Fibroblast of skin of abdomen (primary cell): ENCODE data around the gene MGME1.
"Not testable (repeated sequence)": the region's sequence is repeated elsewhere in the genome, so short reads cannot be mapped to it uniquely, and the experiment has no call there.

Experiments used
- DNase-seq: peaks from one replicate; pipeline ENCODE4 v3.0.0-alpha.2; 2013

The MGME1 gene

DNA sequence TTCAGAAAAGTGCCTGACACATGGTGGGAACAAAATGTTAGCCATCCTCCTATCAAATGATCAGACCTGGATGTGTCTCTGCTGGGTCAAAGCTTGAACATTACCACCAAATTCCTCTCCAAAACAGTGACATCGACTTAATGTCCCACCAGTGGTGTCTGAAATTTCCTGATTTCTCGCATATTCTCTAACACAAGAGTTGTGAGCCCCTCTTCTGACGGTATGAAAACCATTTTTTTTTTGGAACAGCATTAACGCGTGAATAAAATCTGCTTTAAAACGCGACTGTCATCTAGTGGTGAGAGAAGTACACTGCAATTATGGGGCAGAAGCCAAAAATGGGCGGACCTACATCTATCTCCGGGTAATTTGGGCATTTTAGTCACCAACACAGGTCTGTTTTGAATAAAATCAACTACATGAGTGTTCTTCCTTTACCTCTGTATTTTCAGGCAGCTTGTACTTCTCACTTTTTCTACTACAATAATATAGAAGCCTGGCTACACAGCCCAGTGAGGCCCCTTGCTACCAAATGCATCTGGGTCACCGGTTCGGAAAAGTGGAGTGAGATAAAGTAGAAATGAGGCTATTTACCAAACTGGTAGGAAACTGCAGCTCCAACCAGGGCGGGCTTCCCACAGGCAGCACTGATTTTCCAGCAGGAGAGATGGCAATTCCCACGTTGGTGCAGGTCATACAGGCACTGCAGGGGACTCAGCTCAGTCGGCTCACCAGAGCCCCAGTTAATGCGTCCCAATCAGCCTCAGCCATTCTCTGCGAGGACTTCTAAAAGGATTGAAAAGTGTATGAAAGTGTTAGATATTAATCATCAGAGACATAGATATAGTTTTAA, 27.4 kb downstream of the MGME1 start:
- DNase-seq, result peak; percentile 72

DNA sequence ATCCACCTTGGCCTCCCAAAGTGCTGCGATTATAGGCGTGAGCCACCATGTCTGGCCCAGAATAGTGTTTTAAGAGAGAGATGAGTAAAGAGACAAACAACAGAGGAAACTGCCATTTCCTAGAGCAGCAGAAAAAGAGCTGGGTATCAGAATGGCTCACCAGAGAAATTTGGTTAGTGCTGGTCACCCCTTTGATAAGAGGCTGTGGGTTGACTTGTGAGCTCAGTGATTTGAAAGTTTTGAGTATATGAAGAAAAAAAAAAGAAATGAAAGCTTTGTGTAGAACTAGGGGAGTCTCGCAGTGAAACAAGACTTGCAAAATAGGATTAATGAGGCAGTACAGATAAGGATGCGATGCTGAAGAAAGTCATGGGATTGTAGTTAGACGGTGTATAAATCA, 29.6 kb downstream of the MGME1 start:
- DNase-seq, result no peak

DNA sequence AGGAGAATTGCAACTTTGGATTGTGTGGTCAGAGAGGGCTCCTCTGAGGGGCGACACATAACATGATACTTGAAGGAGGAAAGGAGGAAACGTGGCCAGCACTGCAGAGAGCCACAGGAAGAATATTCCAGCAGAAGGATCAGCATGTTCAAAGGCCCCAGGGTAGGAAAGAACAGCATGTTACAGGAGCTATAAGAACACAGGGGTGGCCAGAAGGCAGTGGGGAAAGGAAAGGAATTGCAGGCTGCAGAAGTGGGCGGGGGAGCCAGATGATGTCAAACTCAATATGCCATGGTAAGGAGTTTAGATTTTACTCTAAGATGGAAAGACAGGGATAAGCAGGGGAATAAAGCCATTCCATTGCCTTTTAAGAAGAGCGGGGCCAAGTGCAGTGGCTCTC, 30.7 kb downstream of the MGME1 start:
- no peak for DNase-seq

DNA sequence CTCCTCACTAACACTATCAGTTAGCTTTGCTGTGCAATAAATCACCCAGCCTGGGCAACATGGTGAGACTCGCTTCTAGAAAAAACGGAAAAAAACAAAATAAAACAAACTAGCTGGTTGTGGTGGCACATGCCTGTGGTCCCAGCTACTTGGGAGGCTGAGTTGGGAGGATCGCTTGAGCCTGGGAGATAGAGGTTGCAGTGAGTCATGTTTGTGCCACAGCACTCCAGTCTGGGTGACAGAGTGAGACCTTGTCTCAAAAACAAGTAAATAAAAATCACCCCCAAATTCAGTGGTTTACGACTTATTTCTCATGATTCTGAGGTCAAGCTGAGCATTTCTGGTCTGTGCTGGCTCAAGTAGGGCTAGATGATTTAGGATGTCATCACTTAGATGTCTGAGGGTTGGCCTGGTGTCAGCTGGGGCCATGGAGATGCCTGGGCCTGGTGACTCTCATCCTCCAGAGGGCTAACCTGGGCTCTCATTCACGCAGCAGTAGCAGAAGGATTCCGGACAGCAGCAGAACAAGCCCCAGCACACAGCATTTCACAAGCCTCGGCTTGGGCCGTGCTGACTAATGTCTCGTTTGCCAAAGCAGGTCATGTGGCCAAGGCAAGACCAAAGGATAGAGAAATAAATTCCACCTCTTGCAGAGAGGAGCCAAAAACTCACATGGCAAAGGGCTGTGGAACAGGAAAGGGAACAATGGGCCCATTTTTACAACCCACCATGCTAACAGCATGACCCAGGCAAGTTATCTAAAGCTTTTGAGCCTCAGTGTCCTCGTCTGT, 32.5 kb downstream of the MGME1 start:
- peak; percentile 63 for DNase-seq

DNA sequence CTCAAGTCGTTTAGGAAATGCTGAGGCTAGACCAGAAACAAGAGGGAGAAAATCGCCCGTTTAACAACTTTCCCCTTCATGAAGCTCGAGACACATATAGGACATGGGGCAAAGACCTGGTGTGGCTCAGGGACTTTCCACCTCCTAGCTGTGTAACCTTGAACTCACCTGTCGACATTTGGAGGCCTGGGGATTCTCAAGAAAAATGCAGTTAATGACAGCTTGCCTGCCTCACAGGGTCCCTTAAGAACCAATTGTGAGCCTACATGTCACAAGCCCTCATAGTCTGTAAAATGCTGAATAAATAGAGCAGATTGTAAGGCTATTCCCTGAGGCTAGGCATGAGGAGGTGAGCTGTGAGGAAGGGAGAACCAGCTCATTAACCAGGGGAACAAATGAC, 35.1 kb downstream of the MGME1 start:
- no peak for DNase-seq

DNA sequence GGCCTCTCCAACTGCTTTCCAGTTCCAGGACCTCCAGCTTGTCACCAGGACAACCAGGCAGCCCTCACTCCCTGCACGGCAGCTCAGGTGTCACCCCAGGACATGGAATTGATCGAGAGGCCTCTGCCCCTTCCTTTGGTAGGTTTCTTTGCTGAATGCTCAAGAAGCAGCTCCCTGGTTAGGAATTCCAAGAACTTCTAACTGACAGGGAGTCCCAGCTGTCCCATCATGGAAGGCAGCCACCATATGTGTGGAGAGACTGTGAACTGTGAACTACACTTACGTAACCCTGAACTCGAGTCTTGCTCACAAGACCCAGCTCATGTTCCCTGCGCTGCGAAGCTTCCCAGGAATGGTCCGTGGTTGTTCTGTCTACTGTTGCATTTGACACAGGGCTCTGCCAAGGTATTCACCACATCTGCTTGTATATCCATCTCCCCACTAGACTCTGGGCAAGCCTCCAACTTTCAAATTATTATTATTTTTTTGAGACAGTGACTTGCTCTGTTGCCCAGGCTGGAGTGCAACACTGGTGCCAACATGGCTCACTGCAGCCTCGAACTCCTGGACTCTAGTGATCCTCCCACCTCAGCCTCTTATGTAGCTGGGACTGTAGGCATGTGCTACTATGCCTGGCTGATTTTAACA, 35.7 kb downstream of the MGME1 start:
- DNase-seq, result peak; percentile 35

DNA sequence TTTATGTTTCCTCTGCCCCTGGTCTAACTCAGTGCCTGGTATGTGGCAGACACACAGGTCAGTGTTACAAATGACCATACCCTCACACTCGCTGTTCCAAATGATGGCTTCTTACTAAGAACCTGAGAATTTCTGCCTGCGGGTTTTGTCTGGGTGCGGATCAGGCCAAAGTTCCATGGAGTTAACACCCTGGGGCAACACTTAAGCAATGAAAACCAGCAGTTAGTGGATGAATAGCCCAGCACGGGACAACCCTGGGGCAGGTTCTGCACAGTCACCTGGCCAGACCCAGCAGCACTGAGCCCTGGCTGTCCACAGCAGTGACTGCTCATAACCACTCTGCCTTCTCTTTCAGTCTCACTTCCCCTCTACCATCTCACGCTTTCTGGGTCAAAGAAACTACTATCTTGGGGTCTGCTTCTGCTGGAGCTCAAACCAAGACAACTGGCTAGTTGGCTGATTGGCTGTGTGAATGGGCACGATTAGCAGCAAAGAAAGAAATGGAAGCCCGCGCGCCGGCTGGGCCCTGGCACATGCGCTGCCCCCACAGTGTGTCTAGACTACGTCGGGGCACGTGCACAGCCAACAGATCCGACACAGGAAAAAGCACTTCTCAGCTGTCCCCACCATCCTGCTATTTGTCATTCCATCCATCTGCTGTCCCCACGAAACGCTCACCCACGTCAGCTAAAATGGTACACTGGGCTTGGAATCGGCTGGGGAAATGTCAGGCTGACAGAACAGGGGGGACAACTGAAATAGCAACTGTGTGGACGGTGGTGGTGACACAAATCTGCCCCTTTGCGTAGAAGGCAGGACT, 36.6 kb downstream of the MGME1 start:
- DNase-seq, result no peak

DNA sequence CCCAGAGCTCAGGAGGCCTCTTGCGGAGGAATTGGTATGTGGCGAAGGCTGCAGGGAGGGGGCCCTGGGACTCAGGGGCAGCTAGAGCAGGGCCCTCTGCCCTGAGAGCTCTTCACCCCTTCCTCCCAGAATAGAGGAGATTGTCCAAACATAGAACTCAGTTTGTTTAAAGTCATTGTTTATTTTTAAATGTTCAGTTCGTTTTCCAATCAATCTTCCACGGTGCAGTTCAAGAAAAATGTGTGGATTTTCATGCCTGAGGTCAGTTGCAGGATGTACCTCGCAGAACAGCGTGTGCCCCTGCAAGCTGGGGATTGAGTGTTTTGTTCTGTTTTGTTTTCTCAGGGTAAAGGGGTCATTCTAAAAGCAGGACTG, 37.2 kb downstream of the MGME1 start:
- no peak for DNase-seq

DNA sequence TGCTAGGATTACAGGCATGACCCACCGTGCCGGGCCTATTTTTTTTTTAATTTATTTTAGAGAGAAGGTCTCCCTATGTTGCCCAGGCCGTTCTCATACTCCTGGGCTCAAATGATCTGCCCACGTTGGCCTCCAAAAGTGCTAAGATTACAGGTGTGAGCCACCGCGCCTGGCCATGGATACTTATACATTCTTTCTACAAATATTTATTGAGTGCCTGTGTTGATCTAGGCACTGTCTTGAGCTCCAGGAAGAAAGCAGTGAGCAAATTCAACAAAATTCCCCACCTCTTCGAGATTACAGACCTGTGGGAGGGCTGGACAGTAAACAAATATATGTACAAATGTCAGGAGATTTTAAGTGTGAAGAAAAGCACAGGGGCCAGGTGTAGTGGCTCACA, 37.9 kb downstream of the MGME1 start:
- no peak for DNase-seq

DNA sequence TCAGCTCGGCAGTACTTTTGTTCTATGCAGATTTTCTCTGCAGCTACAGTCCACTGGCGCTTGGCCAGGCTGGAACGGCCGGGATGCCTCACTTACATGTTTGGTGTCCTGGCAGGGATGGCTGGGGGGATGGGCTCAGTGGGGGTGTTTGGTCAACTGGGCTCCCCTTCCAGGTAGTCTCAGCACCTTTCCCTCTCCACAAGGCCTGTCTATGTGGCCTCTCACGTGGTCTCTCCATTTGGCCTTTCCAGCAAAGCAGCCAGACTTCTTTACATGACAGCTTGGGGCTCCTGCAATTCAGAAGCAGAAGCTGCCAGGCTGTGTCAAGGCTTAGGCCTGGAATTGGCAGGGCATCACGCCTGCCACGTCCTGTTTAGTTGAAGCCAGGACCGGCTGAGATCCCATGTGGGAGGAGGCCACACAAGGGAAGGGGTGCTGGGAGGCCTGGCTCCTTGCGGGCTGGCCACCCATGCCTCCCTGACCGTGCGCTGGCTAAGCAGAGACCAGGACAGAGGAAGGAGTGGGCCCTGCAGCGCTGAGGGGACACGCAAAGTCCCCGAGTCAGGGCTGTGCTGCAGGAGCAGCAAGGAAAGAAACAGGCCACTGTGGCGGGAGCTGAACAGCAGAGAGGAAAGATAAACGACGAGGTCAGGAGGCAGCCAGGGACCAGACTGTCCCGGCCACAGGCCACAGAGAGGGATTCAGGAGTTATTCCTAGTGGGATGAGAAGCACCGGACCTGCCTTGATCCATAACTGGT, 38.9 kb downstream of the MGME1 start:
- no peak for DNase-seq

DNA sequence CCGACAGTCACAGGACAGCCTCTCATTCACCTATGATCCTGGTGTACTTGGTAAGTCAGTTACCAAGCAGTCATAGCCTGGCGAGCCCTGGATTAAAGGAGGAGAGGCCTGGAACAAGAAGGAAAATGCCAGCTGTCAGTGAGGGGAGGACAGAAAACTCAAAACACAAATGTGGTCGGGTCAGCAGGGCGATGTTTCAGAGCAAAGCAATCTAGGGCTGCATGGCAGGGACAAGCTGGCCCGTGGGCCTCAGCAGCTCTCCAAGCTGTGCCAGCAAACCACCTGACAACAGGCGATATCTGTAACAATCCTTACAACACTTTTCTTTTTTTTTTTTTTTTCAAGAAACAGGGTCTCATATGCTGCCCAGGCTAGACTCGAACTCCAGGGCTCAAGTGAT, 40.3 kb downstream of the MGME1 start:
- DNase-seq, result no peak

DNA sequence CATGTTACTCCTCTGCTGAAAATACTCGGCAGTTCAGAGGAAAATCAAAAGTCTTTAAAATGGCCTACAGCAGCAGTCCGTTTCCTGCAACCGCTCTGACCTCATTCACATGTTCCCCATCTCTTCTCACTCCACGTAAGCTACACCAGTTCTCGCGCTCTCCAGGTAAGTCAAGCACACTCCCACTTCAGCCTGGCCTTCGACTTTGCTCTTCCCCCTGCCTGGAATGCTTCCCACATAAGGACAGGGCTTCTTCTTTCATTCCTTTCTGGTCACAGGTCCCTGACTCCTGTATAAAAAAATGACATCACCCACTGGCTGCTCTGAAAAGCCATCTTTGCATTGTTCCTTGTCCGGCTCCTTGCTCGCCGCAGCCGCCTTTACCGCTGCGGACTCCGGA, 42.7 kb downstream of the MGME1 start:
- no peak for DNase-seq

DNA sequence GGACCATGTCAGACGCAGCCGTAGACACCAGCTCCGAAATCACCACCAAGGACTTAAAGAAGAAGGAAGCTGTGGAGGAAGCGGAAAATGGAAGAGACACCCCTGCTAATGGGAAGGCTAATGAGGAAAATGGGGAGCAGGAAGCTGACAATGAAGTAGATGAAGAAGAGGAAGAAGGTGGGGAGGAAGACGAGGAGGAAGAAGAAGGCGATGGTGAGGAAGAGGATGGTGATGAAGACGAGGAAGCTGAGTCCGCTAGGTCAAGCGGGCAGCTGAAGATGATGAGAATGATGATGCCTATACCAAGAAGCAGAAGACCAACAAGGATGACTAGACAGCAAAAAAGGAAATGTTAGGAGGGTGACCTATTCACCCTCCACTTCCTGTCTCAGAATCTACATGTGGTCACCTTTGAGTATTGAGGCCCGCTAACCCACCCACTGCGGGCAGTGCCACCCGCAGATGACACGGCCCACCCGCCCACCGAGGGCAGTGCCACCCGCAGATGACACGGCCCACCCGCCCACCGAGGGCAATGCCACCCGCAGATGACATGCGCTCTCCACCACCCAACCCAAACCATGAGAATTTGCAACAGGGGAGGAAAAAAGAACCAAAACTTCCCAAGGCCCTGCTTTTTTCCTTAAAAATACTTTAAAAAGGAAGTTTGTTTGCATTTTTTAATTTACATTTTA, 43.3 kb downstream of the MGME1 start:
- DNase-seq, result no peak

DNA sequence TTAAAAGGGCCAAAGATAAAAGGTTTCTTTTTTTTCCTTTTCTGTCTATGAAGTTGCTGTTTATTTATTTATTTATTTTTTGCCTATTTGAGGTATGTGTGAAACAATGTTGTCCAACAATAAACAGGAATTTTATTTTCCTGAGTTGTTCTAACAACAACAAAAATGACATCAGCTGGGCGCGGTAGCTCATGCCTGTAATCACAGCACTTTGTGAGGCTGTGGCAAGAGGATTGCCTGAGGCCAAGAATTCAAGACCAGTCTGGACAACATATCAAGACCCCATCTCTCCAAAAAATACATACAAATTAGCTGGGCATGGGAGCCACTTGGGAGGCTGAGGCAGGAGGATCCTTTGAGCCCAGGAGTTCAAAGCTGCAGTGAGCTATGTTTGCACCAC, 44.1 kb downstream of the MGME1 start:
- DNase-seq, result no peak

DNA sequence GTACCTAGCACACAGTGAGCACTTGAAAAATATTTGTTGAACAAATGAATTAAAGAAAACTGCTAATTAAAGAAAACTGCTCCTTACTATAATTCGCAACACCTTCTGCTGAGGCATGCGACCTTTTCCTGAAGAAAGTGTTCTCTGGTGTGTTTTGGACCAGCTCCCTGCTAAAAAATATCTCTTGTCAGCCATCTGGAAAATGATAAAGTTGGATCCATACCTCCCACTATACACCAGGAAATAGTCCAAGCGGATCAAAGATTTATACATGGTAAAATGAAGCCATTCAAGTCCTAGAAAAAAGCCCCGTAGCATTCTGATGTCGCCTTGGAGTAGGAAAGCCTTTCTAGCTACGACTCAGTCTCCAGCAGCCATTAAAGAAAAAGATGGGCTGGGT, 45.6 kb downstream of the MGME1 start:
- DNase-seq, result no peak

DNA sequence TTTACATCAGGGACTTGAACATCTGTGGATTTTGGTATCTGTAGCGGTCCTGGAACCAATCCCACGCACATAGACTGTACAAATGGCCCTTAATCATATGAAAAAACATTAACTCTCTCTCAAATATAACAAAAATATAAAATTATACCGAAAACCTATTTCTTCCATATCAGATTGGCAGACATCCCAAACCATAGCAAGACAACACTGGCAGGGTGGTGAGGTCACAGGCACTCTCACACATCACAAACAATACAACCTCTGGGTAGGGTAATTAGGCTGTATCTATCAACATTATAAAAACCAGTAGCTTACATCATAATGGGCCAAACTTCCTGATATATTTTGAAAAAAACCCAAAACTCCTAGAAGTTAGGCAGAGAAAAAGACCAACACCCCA, 48.0 kb downstream of the MGME1 start:
- DNase-seq, result no peak

DNA sequence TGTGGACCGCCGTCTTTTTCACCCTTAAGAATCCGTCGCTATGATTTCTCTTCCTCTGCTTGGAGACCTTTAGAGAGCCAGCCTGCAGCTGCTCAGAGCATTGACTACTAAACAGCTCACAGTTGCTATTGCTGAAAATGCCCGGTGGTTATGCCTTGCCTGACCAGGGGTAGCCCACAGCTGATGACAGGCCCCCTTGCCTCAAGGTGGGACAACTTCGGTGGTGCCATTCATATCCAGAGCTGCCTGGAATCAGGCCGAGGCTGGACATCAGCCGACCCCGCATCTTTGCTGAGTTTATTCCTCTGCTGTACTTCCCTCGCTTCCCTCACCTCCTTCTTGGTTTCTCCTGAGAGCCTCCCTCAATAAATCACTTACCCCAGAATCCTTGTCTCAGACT, 49.3 kb downstream of the MGME1 start:
- no peak for DNase-seq

DNA sequence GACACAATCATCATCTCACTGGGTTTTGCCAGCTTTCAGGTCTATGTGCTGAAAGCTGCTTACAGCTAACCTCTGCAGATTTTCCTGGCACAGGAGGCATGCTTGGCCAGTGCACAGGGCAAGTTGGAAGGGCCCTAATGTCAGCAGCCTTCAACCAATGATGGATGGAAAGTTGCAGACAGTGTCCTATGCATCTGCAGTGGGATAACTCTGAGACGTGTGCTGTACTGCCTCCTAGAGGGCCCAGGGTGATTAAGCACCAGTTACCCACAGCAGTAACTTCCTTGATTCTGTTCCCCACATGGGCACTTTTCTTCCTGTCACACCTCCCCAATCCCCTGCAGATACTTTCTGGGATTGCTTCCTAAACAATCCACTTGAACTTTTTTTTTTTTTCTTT, 50.2 kb downstream of the MGME1 start:
- no peak for DNase-seq

DNA sequence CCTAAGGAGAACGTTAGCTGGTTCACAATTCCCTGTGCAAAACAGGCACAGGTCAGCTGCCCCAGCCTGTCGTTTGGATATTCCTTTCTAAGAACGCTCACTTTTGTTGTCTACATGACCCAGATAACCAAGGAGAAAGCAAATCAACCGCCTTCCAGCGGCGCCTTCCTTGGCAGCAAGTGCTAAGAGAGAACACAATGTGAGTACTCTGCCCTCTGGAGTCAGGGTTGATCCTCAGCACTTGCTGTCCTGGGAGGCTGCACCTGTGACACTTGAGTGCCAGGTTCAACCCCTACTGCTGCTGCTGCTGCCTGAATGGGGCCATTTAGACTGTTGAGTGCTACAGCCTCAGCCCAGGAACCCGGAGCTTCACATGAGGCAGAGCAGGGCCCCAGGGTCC, 52.1 kb downstream of the MGME1 start:
- DNase-seq, result no peak

DNA sequence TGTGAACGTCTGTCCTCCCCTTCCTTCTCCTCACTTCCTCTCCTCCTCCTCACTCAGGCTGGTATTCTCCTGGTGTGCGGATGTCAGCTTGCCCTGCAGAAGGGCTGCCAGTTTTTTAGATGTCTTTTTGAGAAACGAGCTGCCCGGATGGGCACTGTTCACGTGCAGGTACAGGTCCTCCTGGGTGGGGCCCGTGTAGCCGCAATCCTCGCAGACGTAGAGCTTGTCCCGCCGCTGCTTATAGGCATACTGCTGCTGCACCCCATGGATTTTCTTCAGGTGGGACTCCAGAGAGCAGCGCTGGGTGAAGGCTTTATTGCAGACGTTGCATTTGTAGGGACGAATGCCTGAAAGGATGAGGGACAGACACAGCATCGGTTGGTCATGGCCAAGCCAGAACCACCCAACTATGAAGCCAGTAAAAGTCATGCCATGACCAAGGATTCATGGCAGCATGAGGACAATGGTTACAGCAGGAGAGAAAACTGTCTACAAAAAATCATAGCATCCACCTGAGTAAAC, 55.8 kb downstream of the MGME1 start:
- no peak for DNase-seq

DNA sequence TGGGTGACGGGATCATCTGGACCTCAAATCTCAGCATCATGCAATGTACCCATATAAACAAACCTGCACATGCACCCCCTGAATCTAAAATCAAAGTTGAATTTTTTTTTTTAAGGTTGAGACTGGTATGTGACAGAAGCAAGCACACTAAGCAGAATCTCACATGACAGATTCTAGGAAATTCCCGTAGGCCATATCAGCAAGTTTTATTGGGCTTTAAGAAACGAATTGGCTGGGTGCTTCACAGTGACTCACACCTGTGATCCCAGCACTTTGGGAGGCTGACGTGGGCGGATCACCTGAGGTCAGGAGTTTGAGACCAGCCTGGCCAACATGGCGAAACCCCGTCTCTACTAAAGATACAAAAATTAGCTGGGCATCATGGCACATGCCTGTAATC, 58.2 kb downstream of the MGME1 start:
- not testable (repeated sequence) for DNase-seq
